Measurements from ENCODE around the gene FREM2. TPM values are rescaled to one million over a fixed set of nuclear protein-coding genes. Genes with fewer than 3 reads are reported as not detected.

FREM2 gene
- total RNA-seq, 1 donor from 2014 or later, result 4.6 TPM

GRCh38 chr13:38879786-38880185 is 192.9 kb downstream of the FREM2 start:
- Mint-ChIP-seq H3K9me3 (ENCODE audit: unreplicated experiment) (no peaks in the 10 kb centered on the region), H3K4me3 (ENCODE audit: unreplicated experiment) (no peak overlapping the region), H3K36me3 (ENCODE audit: low read depth, unreplicated experiment) (no peaks in the 10 kb centered on the region), H3K27ac (ENCODE audit: unreplicated experiment) (no peak overlapping the region), H3K27me3 (ENCODE audit: unreplicated experiment) (no peaks in the 10 kb centered on the region), H3K4me1 (ENCODE audit: unreplicated experiment) (no peaks in the 10 kb centered on the region)
- no peak for DNase-seq (ENCODE audit: low spot score)
- TF ChIP-seq CTCF (IDR thresholded peaks at IDR 0.05; ENCODE audit: unreplicated experiment), result no peak

GRCh38 chr13:38880397-38880796 is 193.5 kb downstream of the FREM2 start:
- no peaks in the 10 kb centered on the region for H3K9me3 Mint-ChIP-seq (ENCODE audit: unreplicated experiment)
- no peak overlapping the region for H3K27ac Mint-ChIP-seq (ENCODE audit: unreplicated experiment)
- H3K4me1 Mint-ChIP-seq (ENCODE audit: unreplicated experiment), result no peaks in the 10 kb centered on the region
- no peak for TF ChIP-seq CTCF (IDR thresholded peaks at IDR 0.05; ENCODE audit: unreplicated experiment)
- H3K36me3 Mint-ChIP-seq (ENCODE audit: low read depth, unreplicated experiment), result no peaks in the 10 kb centered on the region
- DNase-seq (ENCODE audit: low spot score), result no peak
- no peak overlapping the region for H3K4me3 Mint-ChIP-seq (ENCODE audit: unreplicated experiment)
- H3K27me3 Mint-ChIP-seq (ENCODE audit: unreplicated experiment), result no peaks in the 10 kb centered on the region

- Mint-ChIP-seq H3K27me3 (ENCODE audit: unreplicated experiment) (no peaks in the 10 kb centered on the region), H3K27ac (ENCODE audit: unreplicated experiment) (no peak overlapping the region), H3K4me3 (ENCODE audit: unreplicated experiment) (no peak overlapping the region), H3K9me3 (ENCODE audit: unreplicated experiment) (no peaks in the 10 kb centered on the region), H3K4me1 (ENCODE audit: unreplicated experiment) (no peaks in the 10 kb centered on the region), H3K36me3 (ENCODE audit: low read depth, unreplicated experiment) (no peaks in the 10 kb centered on the region)
- no peak for TF ChIP-seq CTCF (IDR thresholded peaks at IDR 0.05; ENCODE audit: unreplicated experiment)
- no peak for DNase-seq (ENCODE audit: low spot score)
These were observed 196.9 kb downstream of the FREM2 start for GRCh38 chr13:38883783-38884182.

GRCh38 chr13:38888309-38888708 is 201.4 kb downstream of the FREM2 start:
- no peaks in the 10 kb centered on the region for H3K36me3 Mint-ChIP-seq (ENCODE audit: low read depth, unreplicated experiment)
- TF ChIP-seq CTCF (IDR thresholded peaks at IDR 0.05; ENCODE audit: unreplicated experiment), result no peak
- H3K4me3 Mint-ChIP-seq (ENCODE audit: unreplicated experiment), result no peak overlapping the region
- no peaks in the 10 kb centered on the region for H3K9me3 Mint-ChIP-seq (ENCODE audit: unreplicated experiment)
- H3K4me1 Mint-ChIP-seq (ENCODE audit: unreplicated experiment), result no peaks in the 10 kb centered on the region
- DNase-seq (ENCODE audit: low spot score), result no peak
- no peak overlapping the region for H3K27ac Mint-ChIP-seq (ENCODE audit: unreplicated experiment)
- no peaks in the 10 kb centered on the region for H3K27me3 Mint-ChIP-seq (ENCODE audit: unreplicated experiment)

GRCh38 chr13:38895075-38895474 is 208.2 kb downstream of the FREM2 start:
- no peaks in the 10 kb centered on the region for H3K9me3 Mint-ChIP-seq (ENCODE audit: unreplicated experiment)
- DNase-seq (ENCODE audit: low spot score), result no peak
- no peak overlapping the region for H3K4me3 Mint-ChIP-seq (ENCODE audit: unreplicated experiment)
- no peaks in the 10 kb centered on the region for H3K4me1 Mint-ChIP-seq (ENCODE audit: unreplicated experiment)
- no peak for TF ChIP-seq CTCF (IDR thresholded peaks at IDR 0.05; ENCODE audit: unreplicated experiment)
- no peak overlapping the region for H3K27ac Mint-ChIP-seq (ENCODE audit: unreplicated experiment)
- peaks cover 5% of the 10 kb centered on the region for H3K36me3 Mint-ChIP-seq (ENCODE audit: low read depth, unreplicated experiment)
- no peaks in the 10 kb centered on the region for H3K27me3 Mint-ChIP-seq (ENCODE audit: unreplicated experiment)

Data from endothelial cell (in vitro differentiated cells).